Neural progenitor cell (in vitro differentiated cells): ENCODE results near the gene MPPE1.

ENCODE experiments used
- EZH2 ChIP-seq: fragments of 200-600 bp; sonication (generic); IDR thresholded peaks from 2 replicates; pipeline ENCODE4 v1.6.1; 2017; ENCODE audit warnings: antibody characterized with exemption, mild to moderate bottlenecking, moderate library complexity
- TF ChIP-seq, protein P1 (sequence below): fragments of 200-600 bp; sonication (generic); IDR thresholded peaks from 2 replicates; pipeline ENCODE4 v1.5.1; 2017; ENCODE audit warnings: antibody characterized with exemption, mild to moderate bottlenecking

DNA sequence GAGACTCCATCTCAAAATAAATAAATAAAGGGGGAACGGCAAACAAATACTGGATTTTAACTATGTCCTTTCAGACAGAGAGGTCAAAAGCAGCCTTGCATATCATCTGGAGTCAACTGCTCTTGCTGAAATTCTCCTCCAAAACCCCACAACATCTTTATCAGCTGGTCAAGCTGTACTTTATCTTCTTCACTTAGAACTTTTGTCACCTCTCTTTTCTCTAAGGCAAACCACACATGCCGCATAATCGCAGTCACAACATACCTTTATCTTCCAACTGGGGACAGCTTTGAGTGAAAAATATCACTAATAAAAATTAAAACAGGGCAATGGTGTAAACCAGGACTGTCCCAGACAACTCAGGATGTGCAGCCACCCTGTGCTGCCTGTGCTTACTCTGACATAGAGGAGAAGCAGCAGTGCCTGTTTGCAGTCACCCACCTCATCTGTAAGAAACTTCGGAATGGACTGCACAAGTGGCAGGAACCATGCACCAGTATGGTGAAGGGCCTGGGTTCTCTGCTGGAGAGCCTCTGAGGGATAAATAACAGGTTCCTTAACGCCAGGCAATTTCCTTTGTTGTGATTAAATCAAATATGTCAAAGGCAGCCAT lies 6.2 kb downstream of the MPPE1 start:
- TF ChIP-seq, protein P1, sequence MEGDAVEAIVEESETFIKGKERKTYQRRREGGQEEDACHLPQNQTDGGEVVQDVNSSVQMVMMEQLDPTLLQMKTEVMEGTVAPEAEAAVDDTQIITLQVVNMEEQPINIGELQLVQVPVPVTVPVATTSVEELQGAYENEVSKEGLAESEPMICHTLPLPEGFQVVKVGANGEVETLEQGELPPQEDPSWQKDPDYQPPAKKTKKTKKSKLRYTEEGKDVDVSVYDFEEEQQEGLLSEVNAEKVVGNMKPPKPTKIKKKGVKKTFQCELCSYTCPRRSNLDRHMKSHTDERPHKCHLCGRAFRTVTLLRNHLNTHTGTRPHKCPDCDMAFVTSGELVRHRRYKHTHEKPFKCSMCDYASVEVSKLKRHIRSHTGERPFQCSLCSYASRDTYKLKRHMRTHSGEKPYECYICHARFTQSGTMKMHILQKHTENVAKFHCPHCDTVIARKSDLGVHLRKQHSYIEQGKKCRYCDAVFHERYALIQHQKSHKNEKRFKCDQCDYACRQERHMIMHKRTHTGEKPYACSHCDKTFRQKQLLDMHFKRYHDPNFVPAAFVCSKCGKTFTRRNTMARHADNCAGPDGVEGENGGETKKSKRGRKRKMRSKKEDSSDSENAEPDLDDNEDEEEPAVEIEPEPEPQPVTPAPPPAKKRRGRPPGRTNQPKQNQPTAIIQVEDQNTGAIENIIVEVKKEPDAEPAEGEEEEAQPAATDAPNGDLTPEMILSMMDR: no peak
- no peak for TF ChIP-seq EZH2
